ENCODE measurements around the gene SLC25A28.

The SLC25A28 gene

GRCh38 chr10:99590799-99591198 lies 29.4 kb downstream of the SLC25A28 start:
- DNase-seq (ENCODE audit: low read depth) = no peak

GRCh38 chr10:99583687-99584086 lies 36.6 kb downstream of the SLC25A28 start:
- DNase-seq (ENCODE audit: low read depth) = no peak

DNA sequence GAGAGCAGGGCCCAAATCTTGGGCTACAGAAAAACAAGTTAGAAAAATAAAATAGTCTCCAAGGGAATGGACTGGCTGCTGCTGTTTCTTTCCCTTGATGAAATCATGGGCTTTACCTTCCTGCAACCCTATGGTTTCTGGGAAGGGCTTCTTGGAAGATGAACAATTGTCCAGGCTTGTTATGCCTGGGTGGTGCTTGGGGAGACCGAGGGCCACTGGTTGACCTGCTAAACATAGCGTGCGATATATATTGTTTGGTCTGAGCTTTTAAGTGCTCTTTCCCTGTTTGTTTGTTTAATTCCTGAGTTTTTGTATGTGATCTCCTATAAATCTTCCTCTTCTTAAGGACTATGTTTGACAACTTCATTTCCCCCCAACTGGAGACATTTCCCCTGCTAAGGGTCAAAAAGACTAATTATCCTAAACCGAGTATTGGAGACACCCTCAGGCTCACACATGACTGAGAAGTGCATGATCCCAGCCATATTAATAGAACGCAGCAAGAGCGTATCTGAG lies 37.9 kb downstream of the SLC25A28 start:
- DNase-seq (ENCODE audit: low read depth) = no peak

DNA sequence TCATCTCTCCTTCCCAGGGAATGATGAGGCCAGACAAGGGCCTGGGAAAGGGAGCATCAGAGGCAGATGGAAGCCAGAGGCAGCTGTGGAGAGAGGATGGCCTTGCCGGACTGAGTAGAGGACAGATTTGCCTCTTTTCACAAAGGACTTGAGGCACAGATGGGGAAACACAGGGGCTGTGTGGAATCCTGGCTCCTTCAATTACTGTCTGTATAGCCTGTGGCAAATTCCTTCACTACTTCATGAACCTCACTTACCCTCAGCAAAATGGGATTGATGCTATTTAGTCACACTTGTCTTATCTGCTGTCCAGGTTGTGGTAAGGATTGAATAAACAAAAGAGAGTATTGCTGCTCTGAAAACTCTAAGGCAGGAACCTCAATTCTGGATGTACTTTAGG lies 40.3 kb downstream of the SLC25A28 start:
- no peak for DNase-seq (ENCODE audit: low read depth)

GRCh38 chr10:99573790-99574189 lies 46.4 kb downstream of the SLC25A28 start:
- no peak for DNase-seq (ENCODE audit: low read depth)

GRCh38 chr10:99571816-99572215 lies 48.4 kb downstream of the SLC25A28 start:
- DNase-seq (ENCODE audit: low read depth) = no peak

- DNase-seq (ENCODE audit: low read depth) = no peak
These were observed 50.3 kb downstream of the SLC25A28 start for GRCh38 chr10:99569961-99570360.

GRCh38 chr10:99569253-99569939 lies 50.8 kb downstream of the SLC25A28 start:
- no peak for DNase-seq (ENCODE audit: low read depth)

DNA sequence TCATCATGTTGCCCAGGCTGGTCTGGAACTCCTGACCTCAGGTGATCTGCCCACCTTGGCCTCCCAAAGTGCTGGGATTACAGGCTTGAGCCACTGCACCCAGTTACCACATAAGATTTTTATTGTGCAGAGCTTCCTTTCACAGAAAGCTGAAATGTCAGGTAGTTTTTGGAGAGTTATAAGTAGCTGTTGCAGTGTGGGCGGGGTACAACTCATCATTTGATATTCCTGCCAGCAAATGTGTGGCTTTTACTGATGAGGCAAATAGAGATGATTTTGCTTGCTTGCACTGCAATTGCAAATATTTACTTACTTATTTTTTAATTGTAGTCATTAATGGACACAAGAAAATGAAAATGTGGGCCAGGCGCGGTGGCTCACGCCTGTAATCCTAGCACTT lies 55.1 kb downstream of the SLC25A28 start:
- no peak for DNase-seq (ENCODE audit: low read depth)

- DNase-seq (ENCODE audit: low read depth) = no peak
These were observed 55.9 kb downstream of the SLC25A28 start for GRCh38 chr10:99564361-99564760.

DNA sequence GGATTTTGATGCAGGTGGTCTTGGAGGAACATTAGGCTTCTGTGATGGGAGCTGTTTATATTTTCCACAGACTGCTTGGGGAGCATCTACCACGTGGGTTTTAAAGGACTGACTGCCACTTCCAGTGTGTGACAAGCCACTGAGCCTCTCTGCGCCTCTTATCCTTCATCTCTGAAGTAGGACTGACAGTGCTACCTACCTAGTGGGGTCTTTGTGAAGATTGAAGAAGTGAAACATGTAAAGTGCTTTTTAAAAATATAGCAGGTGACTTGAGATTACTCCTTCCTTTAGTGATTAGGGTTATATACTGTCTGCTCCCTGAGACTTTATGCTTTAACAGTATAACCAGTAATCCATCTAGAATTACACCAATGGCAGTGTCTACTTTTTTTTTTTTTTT lies 57.6 kb downstream of the SLC25A28 start:
- no peak for DNase-seq (ENCODE audit: low read depth)

Data from stimulated activated CD8-positive, alpha-beta memory T cell treated with anti-CD3 and anti-CD28 coated beads, Interleukin-12 subunit alpha, Interleukin-12 subunit beta, amount 100 ng/mL, for 1 hour (primary cell).